Mesendoderm (in vitro differentiated cells): ENCODE data around the gene TRIM69.
"Not testable (repeated sequence)": the region's sequence is repeated elsewhere in the genome, so short reads cannot be mapped to it uniquely, and the experiment has no call there.

Experiments
- DNase-seq: peaks from one replicate; pipeline ENCODE4 v3.0.0; 2013
- H2AK5ac ChIP-seq: 2 replicates; pipeline ENCODE4 v1.6.1; 2013; ENCODE audit warnings: low read length, inconsistent platforms
- H2BK120ac ChIP-seq: 2 replicates; pipeline ENCODE4 v1.6.1; 2013; ENCODE audit warnings: low read depth, mild to moderate bottlenecking, low read length, moderate library complexity, mixed read lengths
- H2BK15ac ChIP-seq: replicated peaks from 2 replicates; pipeline ENCODE4 v1.6.1; 2013; ENCODE audit warnings: low read depth, mild to moderate bottlenecking, moderate library complexity
- H2BK5ac ChIP-seq: 2 replicates; pipeline ENCODE4 v1.6.1; 2013; ENCODE audit warnings: low read length, inconsistent platforms
- H3K18ac ChIP-seq: 2 replicates; pipeline ENCODE4 v1.6.1; 2013; ENCODE audit warnings: mild to moderate bottlenecking, low read length, mixed read lengths
- H3K23ac ChIP-seq: one replicate; pipeline ENCODE4 v1.6.1; 2013; ENCODE audit warnings: low read length
- H3K27ac ChIP-seq: 2 replicates; pipeline ENCODE4 v1.5.1; 2013; ENCODE audit warnings: low read depth, mild to moderate bottlenecking, inconsistent platforms, low read length, moderate library complexity
- H3K27me3 ChIP-seq: 2 replicates; pipeline ENCODE4 v1.6.1; 2013; ENCODE audit warnings: low read length, control low read depth, mild to moderate bottlenecking, inconsistent platforms; ENCODE audit not compliant: insufficient read depth, poor library complexity
- H3K36me3 ChIP-seq: 2 replicates; pipeline ENCODE4 v1.6.1; 2013; ENCODE audit warnings: low read length, inconsistent platforms; ENCODE audit not compliant: control insufficient read depth, insufficient read depth
- H3K4ac ChIP-seq: one replicate; pipeline ENCODE4 v1.6.1; 2013; ENCODE audit warnings: low read depth, mild to moderate bottlenecking, low read length, moderate library complexity
- H3K4me1 ChIP-seq: 2 replicates; pipeline ENCODE4 v1.6.1; 2013; ENCODE audit warnings: low read depth, low read length, inconsistent platforms; ENCODE audit not compliant: control insufficient read depth
- H3K4me2 ChIP-seq: 2 replicates; pipeline ENCODE4 v1.6.1; 2013; ENCODE audit warnings: low read length
- H3K4me3 ChIP-seq: 2 replicates; pipeline ENCODE4 v1.5.1; 2013; ENCODE audit warnings: mild to moderate bottlenecking, low read length
- H3K56ac ChIP-seq: one replicate; pipeline ENCODE4 v1.6.1; 2013; ENCODE audit warnings: low read length
- H3K79me1 ChIP-seq: 2 replicates; pipeline ENCODE4 v1.6.1; 2013; ENCODE audit warnings: low read length, inconsistent platforms
- H3K79me2 ChIP-seq: 2 replicates; pipeline ENCODE4 v1.6.1; 2013; ENCODE audit warnings: mild to moderate bottlenecking, low read length; ENCODE audit not compliant: control insufficient read depth, insufficient read depth
- H3K9ac ChIP-seq: 2 replicates; pipeline ENCODE4 v1.6.1; 2013; ENCODE audit warnings: low read length, inconsistent platforms
- H4K5ac ChIP-seq: one replicate; pipeline ENCODE4 v1.6.1; 2013; ENCODE audit warnings: low read length
- H4K8ac ChIP-seq: one replicate; pipeline ENCODE4 v1.6.1; 2013; ENCODE audit warnings: low read depth, mild to moderate bottlenecking, control low read depth, low read length, moderate library complexity
- WGBS: extraction: QIAGEN DNeasy Blood & Tissue Kit; methylation state at CpG from one replicate; pipeline ENCODE4 v1.1.7; 2013; ENCODE audit warnings: low lambda C conversion rate, missing lambda C conversion rate; ENCODE audit not compliant: insufficient coverage; ENCODE audit errors: extremely low coverage; 5-methylcytosine and 5-hydroxymethylcytosine counted together

TRIM69 gene

DNA sequence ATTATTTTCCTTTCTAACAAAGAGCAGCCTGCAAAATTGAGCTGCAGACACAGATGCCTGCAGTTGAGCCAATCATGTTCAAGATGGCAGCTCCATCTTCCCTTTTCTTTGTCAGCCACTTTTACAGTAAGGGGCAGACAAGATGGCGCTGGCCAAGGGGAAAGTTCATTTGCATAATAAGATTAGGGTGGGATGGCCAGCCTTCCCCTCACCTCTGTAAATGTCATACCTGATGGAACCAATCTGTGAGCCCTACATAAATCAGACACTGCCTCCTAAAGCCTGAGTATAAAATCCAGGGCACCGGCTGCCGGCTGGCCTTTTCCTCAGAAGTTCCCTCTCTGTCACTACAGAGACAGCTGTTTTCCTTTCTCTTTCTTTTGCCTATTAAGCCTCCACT is 41.0 kb upstream of the TRIM69 start:
- no peak overlapping the region for H3K18ac ChIP-seq
- H3K4me1 ChIP-seq = no peaks in the 10 kb centered on the region
- H3K4me3 ChIP-seq = no peak overlapping the region
- H3K27ac ChIP-seq = no peak overlapping the region
- no peak overlapping the region for H3K23ac ChIP-seq
- no peak overlapping the region for H3K9ac ChIP-seq
- no peaks in the 10 kb centered on the region for H3K79me1 ChIP-seq
- H3K27me3 ChIP-seq = no peaks in the 10 kb centered on the region
- H3K56ac ChIP-seq = no peak overlapping the region
- no peaks in the 10 kb centered on the region for H3K36me3 ChIP-seq
- no peak overlapping the region for H4K8ac ChIP-seq
- H3K4ac ChIP-seq = no peak overlapping the region
- no peak overlapping the region for H3K4me2 ChIP-seq
- no peak for DNase-seq
- no peak overlapping the region for H2BK120ac ChIP-seq
- no CpG with 5 or more reads among the region's 3 CpGs for WGBS
- H3K79me2 ChIP-seq = no peaks in the 10 kb centered on the region
- no peak overlapping the region for H2BK15ac ChIP-seq
- H2AK5ac ChIP-seq = no peak overlapping the region
- H4K5ac ChIP-seq = no peak overlapping the region
- H2BK5ac ChIP-seq = no peak overlapping the region

DNA sequence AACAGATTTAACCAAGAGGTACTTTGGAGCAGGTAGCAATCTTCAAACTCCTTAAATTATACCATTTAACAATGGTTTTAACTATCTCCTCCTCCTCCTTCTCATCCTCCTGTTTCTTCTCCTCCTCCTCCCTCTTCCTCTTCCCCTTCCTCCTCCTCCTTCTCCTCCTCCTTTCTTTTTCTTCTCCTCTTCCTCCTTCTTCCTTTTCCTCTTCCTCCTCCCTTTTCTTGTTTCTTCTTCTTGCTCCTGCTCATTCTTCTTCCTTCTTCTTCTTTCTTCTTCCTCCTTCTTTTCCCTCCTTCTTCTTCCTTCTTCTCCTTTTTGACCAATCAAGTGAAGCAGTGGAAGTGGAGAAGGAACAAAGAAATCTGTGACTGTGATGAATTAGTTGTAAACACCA is 39.3 kb upstream of the TRIM69 start:
- Histone ChIP-seq H3K27ac (no peak overlapping the region), H3K56ac (no peak overlapping the region), H3K18ac (no peak overlapping the region), H3K4me2 (no peak overlapping the region), H2BK120ac (no peak overlapping the region), H3K4ac (no peak overlapping the region), H2AK5ac (no peak overlapping the region), H3K23ac (no peak overlapping the region), H3K4me3 (no peak overlapping the region), H3K36me3 (no peaks in the 10 kb centered on the region), H3K79me1 (no peaks in the 10 kb centered on the region), H2BK15ac (no peak overlapping the region), H2BK5ac (no peak overlapping the region), H3K4me1 (no peaks in the 10 kb centered on the region), H3K79me2 (no peaks in the 10 kb centered on the region), H4K8ac (no peak overlapping the region), H3K9ac (no peak overlapping the region), H4K5ac (no peak overlapping the region), H3K27me3 (no peaks in the 10 kb centered on the region)
- no peak for DNase-seq

DNA sequence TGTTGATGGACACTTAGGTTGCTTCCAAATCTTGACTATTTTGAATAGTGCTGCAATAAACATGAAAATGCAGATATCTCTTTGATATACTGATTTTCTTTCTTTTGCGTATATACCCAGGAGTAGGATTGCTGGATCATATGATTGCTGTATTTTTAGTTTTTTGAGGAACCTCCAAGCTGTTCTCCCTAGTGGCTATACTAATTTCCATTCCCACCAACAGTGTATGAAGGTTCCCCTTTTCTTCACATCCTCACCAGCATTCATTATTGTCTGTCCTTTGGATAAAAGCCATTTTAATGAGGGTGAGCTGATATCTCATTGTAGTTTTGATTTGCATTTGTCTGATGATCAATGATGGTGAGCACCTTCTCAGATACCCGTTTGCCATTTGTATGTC is 37.7 kb upstream of the TRIM69 start:
- Histone ChIP-seq H3K36me3 (no peaks in the 10 kb centered on the region), H3K27ac (no peak overlapping the region), H2BK5ac (no peak overlapping the region), H3K4me1 (no peaks in the 10 kb centered on the region), H3K18ac (no peak overlapping the region), H3K23ac (no peak overlapping the region), H4K5ac (no peak overlapping the region), H2BK15ac (no peak overlapping the region), H3K56ac (no peak overlapping the region), H3K4me3 (no peak overlapping the region), H3K4me2 (no peak overlapping the region), H3K4ac (no peak overlapping the region), H3K27me3 (no peaks in the 10 kb centered on the region), H2BK120ac (no peak overlapping the region), H3K79me1 (no peaks in the 10 kb centered on the region), H3K9ac (no peak overlapping the region), H2AK5ac (no peak overlapping the region), H3K79me2 (no peaks in the 10 kb centered on the region), H4K8ac (no peak overlapping the region)
- WGBS = no CpG with 5 or more reads among the region's 2 CpGs
- DNase-seq = no peak

DNA sequence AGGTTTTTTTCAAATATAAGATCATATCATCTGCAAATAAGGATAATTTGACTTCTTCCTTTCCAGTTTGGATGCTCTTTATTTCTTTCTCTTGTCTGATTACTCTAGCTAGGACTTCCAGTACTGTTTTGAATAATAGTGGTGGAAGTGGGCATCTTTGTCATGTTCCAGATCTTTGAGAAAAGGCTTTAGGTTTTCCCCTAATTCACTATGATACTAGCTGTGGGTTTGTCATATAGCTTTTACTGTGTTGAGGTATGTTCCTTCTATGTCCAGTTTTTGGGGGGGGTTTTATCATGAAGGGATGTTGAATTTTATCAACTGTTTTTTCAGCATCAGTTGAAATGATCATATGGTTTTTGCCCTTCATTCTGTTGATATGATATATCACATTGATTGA is 35.7 kb upstream of the TRIM69 start:
- not testable (repeated sequence) for H3K4me1 ChIP-seq, H4K8ac ChIP-seq, H2BK15ac ChIP-seq, H3K36me3 ChIP-seq, DNase-seq, H3K9ac ChIP-seq, H3K23ac ChIP-seq, H3K4me2 ChIP-seq, H3K27ac ChIP-seq, H3K56ac ChIP-seq, H2BK5ac ChIP-seq, H3K79me1 ChIP-seq, H2AK5ac ChIP-seq, H3K4me3 ChIP-seq, H3K4ac ChIP-seq, H4K5ac ChIP-seq, H2BK120ac ChIP-seq, H3K27me3 ChIP-seq, H3K79me2 ChIP-seq, H3K18ac ChIP-seq

DNA sequence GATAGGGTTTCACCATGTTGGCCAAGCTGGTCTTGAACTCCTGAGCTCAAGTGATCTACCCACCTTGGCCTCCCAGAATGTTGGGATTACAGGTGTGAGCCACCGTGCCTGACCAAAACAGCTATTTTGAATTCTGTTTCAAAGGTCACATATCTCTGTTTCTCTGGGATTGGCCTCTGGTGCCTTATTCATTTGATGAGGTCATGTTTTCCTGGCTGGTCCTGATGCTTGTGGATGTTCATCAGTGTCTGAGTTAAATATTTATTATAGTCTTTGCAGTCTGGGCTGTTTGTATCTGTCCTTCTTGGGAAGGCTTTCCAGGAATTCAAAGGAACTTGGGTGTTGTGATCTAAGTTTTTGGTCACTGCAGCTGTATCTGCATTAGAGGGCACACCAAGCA is 30.3 kb upstream of the TRIM69 start:
- no peak overlapping the region for H2BK120ac ChIP-seq
- no peak overlapping the region for H3K27ac ChIP-seq
- no CpG with 5 or more reads among the region's 1 CpG for WGBS
- H3K23ac ChIP-seq = no peak overlapping the region
- no peak overlapping the region for H2AK5ac ChIP-seq
- H3K18ac ChIP-seq = no peak overlapping the region
- DNase-seq = no peak
- H3K79me1 ChIP-seq = no peaks in the 10 kb centered on the region
- H3K56ac ChIP-seq = no peak overlapping the region
- no peaks in the 10 kb centered on the region for H3K79me2 ChIP-seq
- H3K4me3 ChIP-seq = no peak overlapping the region
- no peak overlapping the region for H3K4me2 ChIP-seq
- H3K4me1 ChIP-seq = no peaks in the 10 kb centered on the region
- no peak overlapping the region for H4K5ac ChIP-seq
- H3K27me3 ChIP-seq = no peaks in the 10 kb centered on the region
- no peak overlapping the region for H3K9ac ChIP-seq
- H4K8ac ChIP-seq = no peak overlapping the region
- no peak overlapping the region for H2BK5ac ChIP-seq
- no peak overlapping the region for H2BK15ac ChIP-seq
- H3K4ac ChIP-seq = no peak overlapping the region
- no peaks in the 10 kb centered on the region for H3K36me3 ChIP-seq

DNA sequence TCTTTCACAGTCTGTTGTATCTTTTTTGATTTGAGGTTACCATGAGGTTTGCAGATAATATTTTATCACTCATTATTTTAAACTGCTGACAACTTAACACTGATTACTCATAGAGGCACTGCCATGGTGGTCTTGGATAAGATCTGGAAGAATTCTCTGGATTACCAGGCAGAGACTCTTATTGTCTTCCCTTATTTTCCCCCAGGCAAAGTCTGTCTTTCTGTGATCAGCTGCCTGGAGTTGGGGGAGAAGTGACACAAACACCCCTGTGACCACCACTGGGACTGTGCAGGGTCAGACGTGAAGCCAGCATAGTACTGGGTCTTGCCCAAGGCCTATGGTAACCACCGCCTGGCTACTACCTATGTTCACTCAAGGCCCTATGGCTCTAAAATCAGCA is 29.9 kb upstream of the TRIM69 start:
- Histone ChIP-seq H2BK15ac (no peak overlapping the region), H2BK5ac (no peak overlapping the region), H3K23ac (no peak overlapping the region), H3K4me1 (no peaks in the 10 kb centered on the region), H2BK120ac (no peak overlapping the region), H3K79me2 (no peaks in the 10 kb centered on the region), H4K8ac (no peak overlapping the region), H3K4me3 (no peak overlapping the region), H3K56ac (no peak overlapping the region), H3K4me2 (no peak overlapping the region), H2AK5ac (no peak overlapping the region), H3K79me1 (no peaks in the 10 kb centered on the region), H3K18ac (no peak overlapping the region), H3K9ac (no peak overlapping the region), H3K27ac (no peak overlapping the region), H4K5ac (no peak overlapping the region), H3K4ac (no peak overlapping the region), H3K27me3 (no peaks in the 10 kb centered on the region), H3K36me3 (no peaks in the 10 kb centered on the region)
- DNase-seq = no peak
- no CpG with 5 or more reads among the region's 2 CpGs for WGBS
